A549 (cell line): ENCODE measurements around the gene KDELR3. TPM values are rescaled to one million over a fixed set of nuclear protein-coding genes. Genes with fewer than 3 reads are reported as not detected.

Experiments used
- ATAC-seq, 2 experiments: fragments of 200-7000 bp in 1 of 2; fragments of >200 bp in 1 of 2; cut with Nextera tagmentation in 1 of 2; cut with Tn5 transposase in 1 of 2; 3 replicates each; pipeline versions ENCODE4 v1.8.0 to v1.9.1; 2018 to 2020; ENCODE audit warnings: mild to moderate bottlenecking in 1 of 2, moderate library complexity in 1 of 2
- CTCF ChIA-PET: fragments of 300-600 bp; sonication (Branson Sonifier 250); formaldehyde crosslinking; extraction: SDS; loops from one replicate; lab custom pipeline; 2021; ENCODE audit warnings: antibody characterized with exemption, inconsistent platforms; lab: Yijun Ruan, JAX
- POLR2A ChIA-PET: fragments of 350-600 bp; formaldehyde crosslinking; extraction: SDS; loops from one replicate; lab custom pipeline; 2021; ENCODE audit warnings: antibody characterized with exemption, inconsistent platforms; lab: Yijun Ruan, JAX
- DNase-seq, 2 experiments: peaks; one replicate each; pipeline versions ENCODE4 v3.0.0 to v3.0.0-alpha.2; 2011 to 2016; ENCODE audit warnings: low read depth in 1 of 2, low spot score in 1 of 2
- FAIRE-seq: peaks from 2 replicates; lab custom pipeline; 2011; peaks lifted over from hg19 to GRCh38; lab: Jason Lieb, UNC
- H3K27ac ChIP-seq, 2 experiments: fragments of >200 bp; sonication (Bioruptor Twin); formaldehyde crosslinking; 3 replicates each; pipeline ENCODE4 v1.5.1; 2016 to 2017
- H3K4me1 ChIP-seq: fragments of >200 bp; sonication (Bioruptor Twin); formaldehyde crosslinking; 3 replicates; pipeline ENCODE4 v1.6.1; 2016
- H3K4me2 ChIP-seq: fragments of >200 bp; sonication (Bioruptor Twin); formaldehyde crosslinking; 3 replicates; pipeline ENCODE4 v1.6.1; 2016
- H3K4me3 ChIP-seq: fragments of >200 bp; sonication (Bioruptor Twin); formaldehyde crosslinking; 3 replicates; pipeline ENCODE4 v1.5.1; 2016
- H3K9me3 ChIP-seq: fragments of >200 bp; sonication (Bioruptor Twin); formaldehyde crosslinking; 3 replicates; pipeline ENCODE4 v1.6.1; 2016
- BHLHE40 ChIP-seq: IDR thresholded peaks from 2 replicates; pipeline ENCODE4 v1.6.1; 2012; ENCODE audit warnings: low read depth, low read length, inconsistent platforms
- CBX8 ChIP-seq: fragments of 200-600 bp; sonication (generic); IDR thresholded peaks from 2 replicates; pipeline ENCODE4 v1.6.1; 2016
- CEBPB ChIP-seq, 2 experiments: fragments of >200 bp in 1 of 2; sonication (Bioruptor Twin) in 1 of 2; formaldehyde crosslinking in 1 of 2; IDR thresholded peaks; 2 replicates each; pipeline ENCODE4 v1.6.1; 2012 to 2016
- CHD4 ChIP-seq: fragments of 200-600 bp; sonication (generic); IDR thresholded peaks from 2 replicates; pipeline ENCODE4 v1.6.1; 2016; ENCODE audit warnings: antibody characterized with exemption, mild to moderate bottlenecking, borderline replicate concordance
- E2F6 ChIP-seq: IDR thresholded peaks from 2 replicates; pipeline ENCODE4 v1.6.1; 2012; ENCODE audit warnings: low read depth, borderline replicate concordance
- EP300 ChIP-seq, 2 experiments: fragments of >200 bp; sonication (Bioruptor Twin); formaldehyde crosslinking; IDR thresholded peaks; 2 replicates in 1 of 2; 3 replicates in 1 of 2; pipeline ENCODE4 v1.6.1; 2016 to 2017
- ESRRA ChIP-seq: fragments of 150-350 bp; IDR thresholded peaks from 2 replicates; pipeline ENCODE4 v1.6.1; 2014; ENCODE audit warnings: mild to moderate bottlenecking, low read length, borderline replicate concordance
- FOSL2 ChIP-seq, 2 experiments: fragments of 450-650 bp in 1 of 2; fragments of >200 bp in 1 of 2; sonication (Bioruptor Twin) in 1 of 2; formaldehyde crosslinking; IDR thresholded peaks; 2 replicates each; pipeline versions ENCODE4 v1.5.0 to v1.6.1; 2016 to 2020; ENCODE audit warnings: mild to moderate bottlenecking in 1 of 2, moderate library complexity in 1 of 2
- GATA3 ChIP-seq: IDR thresholded peaks from 2 replicates; pipeline ENCODE4 v1.6.1; 2012; ENCODE audit warnings: borderline replicate concordance
- HES2 ChIP-seq: fragments of >200 bp; sonication (Bioruptor Twin); formaldehyde crosslinking; IDR thresholded peaks from 2 replicates; pipeline ENCODE4 v1.6.1; 2016
- JUNB ChIP-seq: fragments of >200 bp; sonication (Bioruptor Twin); formaldehyde crosslinking; IDR thresholded peaks from 2 replicates; pipeline ENCODE4 v1.6.1; 2016
- PHF8 ChIP-seq: fragments of 200-600 bp; sonication (generic); IDR thresholded peaks from 2 replicates; pipeline ENCODE4 v1.6.1; 2016; ENCODE audit warnings: low read depth, mild to moderate bottlenecking, antibody characterized with exemption, moderate library complexity, borderline replicate concordance
- POLR2AphosphoS2 ChIP-seq: conservative IDR thresholded peaks from 2 replicates; pipeline ENCODE4 v1.6.1; 2012; ENCODE audit warnings: low read length, improper control_type of control experiment, inconsistent platforms
- RAD21 ChIP-seq, 2 experiments: fragments of >200 bp in 1 of 2; sonication (Bioruptor Twin) in 1 of 2; formaldehyde crosslinking in 1 of 2; IDR thresholded peaks in 1 of 2; conservative IDR thresholded peaks in 1 of 2; 2 replicates in 1 of 2; 3 replicates in 1 of 2; pipeline ENCODE4 v1.6.1; 2012 to 2018; ENCODE audit warnings: inconsistent platforms in 1 of 2
- REST ChIP-seq: fragments of 200-600 bp; sonication (generic); IDR thresholded peaks from 2 replicates; pipeline ENCODE4 v1.6.1; 2016; ENCODE audit warnings: antibody characterized with exemption, mild to moderate bottlenecking, moderate library complexity
- RFX5 ChIP-seq: fragments of 450-650 bp; IDR thresholded peaks from 2 replicates; pipeline ENCODE4 v1.7.1; 2014; ENCODE audit warnings: antibody characterized with exemption, mild to moderate bottlenecking, moderate library complexity
- SREBF2 ChIP-seq: fragments of 450-650 bp; IDR thresholded peaks from 2 replicates; pipeline ENCODE4 v1.6.1; 2014; ENCODE audit warnings: mild to moderate bottlenecking, moderate library complexity
- TFCP2L1 ChIP-seq: fragments of 250-450 bp; sonication (Bioruptor Pico); IDR thresholded peaks from 2 replicates; pipeline ENCODE4 v1.5.0; 2021; ENCODE audit warnings: mild to moderate bottlenecking
- TP53 ChIP-seq: fragments of 250-450 bp; sonication (Bioruptor Pico); IDR thresholded peaks from 2 replicates; pipeline ENCODE4 v1.5.0; 2021; ENCODE audit warnings: mild to moderate bottlenecking, moderate library complexity
- USF2 ChIP-seq: fragments of 450-650 bp; IDR thresholded peaks from 2 replicates; pipeline ENCODE4 v1.6.1; 2014; ENCODE audit warnings: antibody characterized with exemption
- ZFP36 ChIP-seq: fragments of 450-650 bp; IDR thresholded peaks from 2 replicates; pipeline ENCODE4 v1.6.1; 2014; ENCODE audit warnings: borderline replicate concordance; ENCODE audit not compliant: partially characterized antibody
- ZSCAN20 ChIP-seq: fragments of 250-450 bp; sonication (Bioruptor Pico); IDR thresholded peaks from 2 replicates; pipeline ENCODE4 v1.8.0; 2022; ENCODE audit warnings: mild to moderate bottlenecking, moderate library complexity
- WGBS: methylation state at CpG from one replicate; pipeline ENCODE4 v1.1.6; 2017; ENCODE audit errors: missing lambda C conversion rate; 5-methylcytosine and 5-hydroxymethylcytosine counted together
- polyA plus RNA-seq, 4 experiments: library from polyadenylated mRNA; depleted of rRNA in 3 of 4; stranded (reverse); fragments of >200 nt; fragmentation: RNase III in 1 of 4; extraction: RNeasy Plus Mini Kit Qiagen cat#74134 plus additional on column Dnase treatment in 1 of 4; gene quantifications; 2 replicates in 3 of 4; 3 replicates in 1 of 4; pipeline ENCODE4 v1.2.3, GENCODE V29; 2011 to 2017

The KDELR3 gene
- polyA plus RNA-seq, 2 of the 4 experiments (the other 2 are of a cell fraction): 12.2 to 32.8 TPM

- no peak for DNase-seq
- TF ChIP-seq ESRRA (no peak), TFCP2L1 (no peak), POLR2AphosphoS2 (no peak), E2F6 (no peak), GATA3 (no peak), CEBPB (IDR thresholded peaks at IDR 0.05) (no peak), RAD21 (conservative IDR thresholded peaks at IDR 0.05 in 1 of 2, IDR thresholded peaks at IDR 0.05 in 1 of 2) (no peak), ZFP36 (no peak), RFX5 (no peak), PHF8 (no peak), BHLHE40 (no peak), CBX8 (no peak), ZSCAN20 (CRISPR knock-in tag) (no peak), SREBF2 (no peak), HES2 (no peak)
- TF ChIP-seq, all 56 proteins: peak for 0
- FAIRE-seq (no peak), ATAC-seq (no peak)
- WGBS: 48% methylated on average over 4 of the region's 8 CpGs
- Histone ChIP-seq H3K4me1 (no peaks in the 10 kb centered on the region), H3K9me3 (no peaks in the 10 kb centered on the region), H3K4me3 (no peak overlapping the region), H3K4me2 (no peak overlapping the region), H3K27ac (no peak overlapping the region)
- POLR2A ChIA-PET: interaction anchor here (0.6 to 1.6 kb wide), 2 partner anchors 8 to 14 kb away, joined by 3 read pairs; no protein-coding TSS in a partner anchor
- CTCF ChIA-PET: interaction anchor here (1.0 to 1.7 kb wide), 4 partner anchors 11 to 382 kb away, joined by 3 to 7 read pairs (median 4); no protein-coding TSS in a partner anchor
Observed at GRCh38 chr22:38433871-38434270, 34.0 kb upstream of the KDELR3 start.

- ATAC-seq: peak in 1 of 2 experiments; percentile 51; a peak in 3 of 6 replicates
- no peaks in the 10 kb centered on the region for H3K4me1 ChIP-seq
- WGBS: 80% methylated on average over 3 of the region's 4 CpGs
- no peak overlapping the region for H3K4me2 ChIP-seq
- POLR2A ChIA-PET: interaction anchor here (1.6 kb wide), 1 partner anchor 13 kb away, joined by 3 read pairs; no protein-coding TSS in a partner anchor
- no peak for FAIRE-seq
- H3K4me3 ChIP-seq: no peak overlapping the region
- H3K9me3 ChIP-seq: no peaks in the 10 kb centered on the region
- no peak for DNase-seq
- no peak for TF ChIP-seq CEBPB (IDR thresholded peaks at IDR 0.05)
- no peak for TF ChIP-seq CHD4
- no peak for TF ChIP-seq JUNB
- TF ChIP-seq REST: no peak
- no peak for TF ChIP-seq ZFP36
- TF ChIP-seq GATA3: no peak
- no peak for TF ChIP-seq BHLHE40
- no peak for TF ChIP-seq PHF8
- no peak for TF ChIP-seq TP53
- no peak for TF ChIP-seq FOSL2 (IDR thresholded peaks at IDR 0.05)
- no peak for TF ChIP-seq FOSL2 (CRISPR knock-in tag; IDR thresholded peaks at IDR 0.05)
- TF ChIP-seq EP300 (IDR thresholded peaks at IDR 0.05): no peak
- TF ChIP-seq USF2: no peak
- TF ChIP-seq, all 56 proteins: peak for 0
- CTCF ChIA-PET: interaction anchor here (1.0 to 1.7 kb wide), 2 partner anchors 10 to 17 kb away, joined by 3 to 7 read pairs; no protein-coding TSS in a partner anchor
- no peak overlapping the region for H3K27ac ChIP-seq
Observed at GRCh38 chr22:38435010-38435409, 32.9 kb upstream of the KDELR3 start.
